Type B pancreatic cell (in vitro differentiated cells): ENCODE results near the gene ABCA2. TPM values are rescaled to one million over a fixed set of nuclear protein-coding genes. Genes with fewer than 3 reads are reported as not detected.

Source experiments
- DNase-seq: peaks from one replicate; pipeline ENCODE4 v3.0.0; 2021; ENCODE audit warnings: mixed read lengths; ENCODE audit not compliant: unreplicated experiment; ENCODE audit errors: extremely low spot score
- H3K27ac Mint-ChIP-seq: 2 replicates; pipeline ENCODE4 v1.8.0; 2021; ENCODE audit warnings: mild to moderate bottlenecking, mixed read lengths
- H3K27me3 Mint-ChIP-seq: 2 replicates; pipeline ENCODE4 v1.8.0; 2021; ENCODE audit warnings: mixed read lengths
- H3K36me3 Mint-ChIP-seq: 2 replicates; pipeline ENCODE4 v1.8.0; 2021; ENCODE audit warnings: mixed read lengths
- H3K4me1 Mint-ChIP-seq: one replicate; pipeline ENCODE4 v1.8.0; 2021; ENCODE audit warnings: mixed read lengths; ENCODE audit not compliant: unreplicated experiment
- H3K4me3 Mint-ChIP-seq: 2 replicates; pipeline ENCODE4 v1.8.0; 2021; ENCODE audit warnings: mild to moderate bottlenecking, mixed read lengths
- H3K9me3 Mint-ChIP-seq: 2 replicates; pipeline ENCODE4 v1.8.0; 2021; ENCODE audit warnings: mixed read lengths
- CTCF ChIP-seq: fragments of 200-600 bp; sonication (generic); conservative IDR thresholded peaks from 2 replicates; pipeline ENCODE4 v1.5.0; 2021; ENCODE audit warnings: antibody characterized with exemption, mild to moderate bottlenecking
- total RNA-seq: library from RNA; stranded (reverse); gene quantifications from 2 replicates; pipeline ENCODE4 v1.2.1, GENCODE V29; 2021; ENCODE audit warnings: low replicate concordance

ABCA2 gene
- total RNA-seq, 1 donor from 2014 or later: 44.7 TPM

- H3K4me1 Mint-ChIP-seq: peaks cover 9% of the 10 kb centered on the region
- no peaks in the 10 kb centered on the region for H3K9me3 Mint-ChIP-seq
- H3K27me3 Mint-ChIP-seq: no peaks in the 10 kb centered on the region
- DNase-seq: no peak
- H3K4me3 Mint-ChIP-seq: no peak overlapping the region
- peak overlapping the region; percentile 53 for H3K27ac Mint-ChIP-seq
- TF ChIP-seq CTCF: no peak
- H3K36me3 Mint-ChIP-seq: no peaks in the 10 kb centered on the region
These were observed 65.3 kb downstream of the ABCA2 start for GRCh38 chr9:136962701-136963248.

GRCh38 chr9:136962163-136962562 lies 65.9 kb downstream of the ABCA2 start:
- Mint-ChIP-seq H3K4me1 (peaks cover 9% of the 10 kb centered on the region), H3K9me3 (no peaks in the 10 kb centered on the region), H3K4me3 (no peak overlapping the region), H3K27ac (no peak overlapping the region), H3K36me3 (no peaks in the 10 kb centered on the region), H3K27me3 (no peaks in the 10 kb centered on the region)
- DNase-seq: no peak
- no peak for TF ChIP-seq CTCF

- Mint-ChIP-seq H3K4me1 (peaks cover 9% of the 10 kb centered on the region), H3K4me3 (no peak overlapping the region), H3K27ac (no peak overlapping the region), H3K36me3 (no peaks in the 10 kb centered on the region), H3K27me3 (no peaks in the 10 kb centered on the region), H3K9me3 (no peaks in the 10 kb centered on the region)
- no peak for DNase-seq
- TF ChIP-seq CTCF: no peak
These were observed 66.6 kb downstream of the ABCA2 start for GRCh38 chr9:136961279-136962065.

GRCh38 chr9:136960938-136961275 lies 67.1 kb downstream of the ABCA2 start:
- Mint-ChIP-seq H3K27ac (no peak overlapping the region), H3K27me3 (no peaks in the 10 kb centered on the region), H3K9me3 (no peaks in the 10 kb centered on the region)

GRCh38 chr9:136960212-136960937 lies 67.7 kb downstream of the ABCA2 start:
- H3K4me1 Mint-ChIP-seq: peaks cover 5% of the 10 kb centered on the region
- no peak for DNase-seq

More at GRCh38 chr9:136960938-136961275, 67.1 kb downstream of the ABCA2 start:
- no peak for DNase-seq
- no peak overlapping the region for H3K4me3 Mint-ChIP-seq
- H3K36me3 Mint-ChIP-seq: no peaks in the 10 kb centered on the region
- no peak for TF ChIP-seq CTCF
- peaks cover 8% of the 10 kb centered on the region for H3K4me1 Mint-ChIP-seq

More at GRCh38 chr9:136960212-136960937, 67.7 kb downstream of the ABCA2 start:
- Mint-ChIP-seq H3K9me3 (no peaks in the 10 kb centered on the region), H3K36me3 (no peaks in the 10 kb centered on the region), H3K27me3 (no peaks in the 10 kb centered on the region), H3K4me3 (no peak overlapping the region), H3K27ac (no peak overlapping the region)
- no peak for TF ChIP-seq CTCF
